Measurements from ENCODE around the gene LFNG. TPM values are rescaled to one million over a fixed set of nuclear protein-coding genes. Genes with fewer than 3 reads are reported as not detected.

LFNG gene
- polyA plus RNA-seq, 4 donors: 10.5 to 39.3 (median 17.5) TPM

DNA sequence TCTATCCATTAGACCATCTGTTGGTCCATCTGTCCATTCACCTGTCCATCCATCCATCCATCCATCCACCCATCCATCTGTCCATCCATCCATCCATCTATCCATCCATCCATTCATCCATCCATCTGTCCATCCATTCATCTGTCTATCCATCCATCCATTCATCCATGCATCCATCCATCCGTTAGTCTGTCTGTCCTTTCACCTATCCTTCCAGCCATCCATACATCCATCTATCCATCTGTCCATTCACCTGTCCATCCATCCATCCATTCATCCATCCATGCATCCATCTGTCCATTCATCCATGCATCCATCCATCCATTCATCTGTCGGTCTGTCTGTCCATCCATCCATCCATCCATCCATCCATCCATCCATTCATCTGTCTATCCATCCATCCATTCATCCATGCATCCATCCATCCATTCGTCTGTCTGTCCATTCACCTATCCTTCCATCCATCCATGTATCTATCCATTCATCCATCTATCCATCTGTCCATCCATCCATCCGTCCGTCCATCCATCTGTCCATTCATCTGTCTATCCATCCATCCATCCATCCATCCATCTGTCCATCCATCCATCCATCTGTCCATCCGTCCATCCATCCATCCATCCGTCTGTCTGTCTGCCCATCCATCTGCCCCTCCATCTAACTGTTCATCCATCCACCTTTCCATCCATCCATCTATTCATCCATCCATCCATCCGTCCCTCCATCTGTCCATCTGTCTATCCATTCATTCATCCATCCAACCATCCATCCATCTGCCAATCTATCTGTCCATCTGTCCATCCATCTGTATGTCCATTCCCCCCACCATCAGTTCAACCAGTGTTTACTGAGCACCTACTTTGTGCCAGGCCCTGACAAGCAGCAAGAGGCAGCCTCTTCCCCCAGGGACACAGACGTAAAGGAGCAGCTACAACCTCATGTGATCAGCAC, 4.8 kb upstream of the LFNG start:
- DNase-seq (no peak), FAIRE-seq (no peak)
- 77 to 94% (median 86%) methylated on average over 9 of the region's 9 CpGs for WGBS, 3 donors
- Histone ChIP-seq H3K4me1 (ENCODE audit: control insufficient read depth in 3 of 3, insufficient read depth in 2 of 3, low read depth in 1 of 3, low read length in 2 of 3) (peaks cover 3 to 40% (median 9%) of the 10 kb centered on the region in 3 donors), H3K9me3 (ENCODE audit: control insufficient read depth in 2 of 2, insufficient read depth in 1 of 2, low read depth in 1 of 2, low read length in 1 of 2) (no peaks in the 10 kb centered on the region), H3K4me3 (ENCODE audit: low read depth in 1 of 3, low read length in 3 of 3) (no peak overlapping the region), H3K36me3 (ENCODE audit: control insufficient read depth in 3 of 3, insufficient read depth in 2 of 3, low read depth in 1 of 3, low read length in 3 of 3) (no peaks in the 10 kb centered on the region), H3K27ac (ENCODE audit: low read depth in 1 of 3, low read length in 2 of 3) (no peak overlapping the region), H3K27me3 (ENCODE audit: control insufficient read depth in 3 of 3, insufficient read depth in 3 of 3, low read length in 3 of 3) (peaks cover 0 to 12% (median 0%) of the 10 kb centered on the region in 3 donors)

DNA sequence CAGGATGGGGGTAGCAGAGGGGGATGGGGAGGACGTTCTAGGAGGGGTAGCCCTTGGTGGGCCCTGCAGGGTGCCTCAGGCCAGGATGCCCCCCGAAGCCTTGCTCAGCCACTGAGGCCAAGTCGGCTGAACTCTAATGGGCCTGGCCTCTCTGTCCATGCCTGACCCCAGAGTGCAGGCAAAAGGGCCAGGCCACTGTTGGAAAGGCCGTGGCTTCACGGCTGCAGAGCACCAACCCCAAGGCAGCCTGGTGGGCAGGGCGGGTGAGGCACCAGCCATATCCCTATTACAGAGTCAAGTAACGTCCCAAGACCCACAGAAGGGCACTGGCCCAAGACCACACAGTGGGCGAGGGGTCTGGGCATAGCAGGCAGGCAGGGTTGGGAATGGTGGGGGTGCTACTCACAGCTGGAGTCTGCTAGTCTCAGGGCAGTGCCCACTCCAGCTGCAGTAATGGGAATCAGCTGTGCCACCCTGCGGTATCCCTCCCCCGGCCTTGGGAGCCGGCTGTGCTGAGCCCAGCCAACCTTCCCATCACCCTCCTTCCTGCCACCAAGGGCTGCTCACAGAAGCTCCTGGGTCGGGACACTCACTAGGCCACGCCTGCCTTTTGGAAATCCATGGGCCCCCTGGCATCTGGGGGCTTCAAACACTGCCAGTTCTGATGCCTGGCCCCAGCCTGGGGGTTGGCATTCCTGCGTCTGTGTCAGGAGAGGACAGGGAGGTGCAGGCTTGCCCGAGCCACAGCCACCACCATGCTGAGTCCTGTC, 4.0 kb upstream of the LFNG start:
- Histone ChIP-seq H3K4me1 (ENCODE audit: control insufficient read depth in 3 of 3, insufficient read depth in 2 of 3, low read depth in 1 of 3, low read length in 2 of 3) (peaks cover 3 to 38% (median 9%) of the 10 kb centered on the region in 3 donors), H3K36me3 (ENCODE audit: control insufficient read depth in 3 of 3, insufficient read depth in 2 of 3, low read depth in 1 of 3, low read length in 3 of 3) (no peaks in the 10 kb centered on the region), H3K9me3 (ENCODE audit: control insufficient read depth in 2 of 2, insufficient read depth in 1 of 2, low read depth in 1 of 2, low read length in 1 of 2) (no peaks in the 10 kb centered on the region), H3K27ac (ENCODE audit: low read depth in 1 of 3, low read length in 2 of 3) (no peak overlapping the region), H3K27me3 (ENCODE audit: control insufficient read depth in 3 of 3, insufficient read depth in 3 of 3, low read length in 3 of 3) (peaks cover 0 to 12% (median 0%) of the 10 kb centered on the region in 3 donors), H3K4me3 (ENCODE audit: low read depth in 1 of 3, low read length in 3 of 3) (no peak overlapping the region)
- DNase-seq (no peak), FAIRE-seq (no peak)
- 84 to 90% (median 88%) methylated on average over 15 of the region's 15 CpGs for WGBS, 3 donors

DNA sequence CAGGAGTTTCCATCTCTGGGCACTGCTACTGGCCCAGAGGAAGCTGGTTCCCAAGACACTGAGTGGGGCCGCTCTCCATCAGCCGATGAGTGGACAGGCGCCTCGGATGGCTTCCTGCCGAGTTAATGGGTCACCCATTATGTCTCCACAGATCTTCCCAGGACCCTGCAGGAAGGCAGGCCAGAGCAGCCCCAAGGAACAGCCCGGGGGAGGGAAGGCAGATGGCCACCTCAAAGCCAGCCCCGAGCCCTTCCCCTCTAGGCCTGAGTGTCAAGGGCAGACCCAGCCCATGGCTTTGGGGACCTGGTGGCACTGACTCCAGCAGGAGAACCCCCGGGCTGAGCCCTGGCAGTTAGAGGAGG, 3.4 kb upstream of the LFNG start:
- Histone ChIP-seq H3K4me1 (ENCODE audit: control insufficient read depth in 3 of 3, insufficient read depth in 2 of 3, low read depth in 1 of 3, low read length in 2 of 3) (peaks cover 3 to 36% (median 4%) of the 10 kb centered on the region in 3 donors), H3K4me3 (ENCODE audit: low read depth in 1 of 3, low read length in 3 of 3) (no peak overlapping the region), H3K27me3 (ENCODE audit: control insufficient read depth in 3 of 3, insufficient read depth in 3 of 3, low read length in 3 of 3) (peaks cover 0 to 12% (median 0%) of the 10 kb centered on the region in 3 donors), H3K9me3 (ENCODE audit: control insufficient read depth in 2 of 2, insufficient read depth in 1 of 2, low read depth in 1 of 2, low read length in 1 of 2) (no peaks in the 10 kb centered on the region), H3K36me3 (ENCODE audit: control insufficient read depth in 3 of 3, insufficient read depth in 2 of 3, low read depth in 1 of 3, low read length in 3 of 3) (no peaks in the 10 kb centered on the region), H3K27ac (ENCODE audit: low read depth in 1 of 3, low read length in 2 of 3) (no peak overlapping the region)
- WGBS, 3 donors: 89 to 92% (median 91%) methylated on average over 7 to 8 of the region's 8 CpGs
- no peak for DNase-seq
- no peak for FAIRE-seq

DNA sequence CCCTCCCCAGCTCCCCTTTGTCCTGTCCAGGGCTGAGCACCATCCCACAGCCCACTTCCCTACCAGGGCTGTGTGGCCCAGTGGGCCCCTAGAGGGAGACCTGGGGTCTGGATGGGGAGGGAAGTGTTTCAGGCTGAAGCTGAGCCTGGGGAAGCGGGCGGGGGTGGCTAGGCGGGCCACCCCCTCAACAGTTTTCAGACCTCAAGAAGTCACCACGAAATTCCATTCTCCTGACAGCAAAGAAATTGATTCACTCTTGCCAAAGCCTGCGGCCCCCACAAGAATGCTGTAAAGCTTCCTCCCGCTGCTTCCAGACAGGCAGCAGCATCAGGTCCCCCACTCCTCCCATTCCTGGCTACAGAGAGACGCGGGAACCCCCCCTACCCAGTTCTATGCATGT, 2.5 kb upstream of the LFNG start:
- FAIRE-seq: no peak
- Histone ChIP-seq H3K4me1 (ENCODE audit: control insufficient read depth in 3 of 3, insufficient read depth in 2 of 3, low read depth in 1 of 3, low read length in 2 of 3) (peaks cover 0 to 36% (median 3%) of the 10 kb centered on the region in 3 donors), H3K27me3 (ENCODE audit: control insufficient read depth in 3 of 3, insufficient read depth in 3 of 3, low read length in 3 of 3) (peaks cover 0 to 12% (median 0%) of the 10 kb centered on the region in 3 donors), H3K4me3 (ENCODE audit: low read depth in 1 of 3, low read length in 3 of 3) (no peak overlapping the region), H3K9me3 (ENCODE audit: control insufficient read depth in 2 of 2, insufficient read depth in 1 of 2, low read depth in 1 of 2, low read length in 1 of 2) (no peaks in the 10 kb centered on the region), H3K36me3 (ENCODE audit: control insufficient read depth in 3 of 3, insufficient read depth in 2 of 3, low read depth in 1 of 3, low read length in 3 of 3) (peaks cover 0 to 7% (median 0%) of the 10 kb centered on the region in 3 donors), H3K27ac (ENCODE audit: low read depth in 1 of 3, low read length in 2 of 3) (no peak overlapping the region)
- 72 to 84% (median 73%) methylated on average over 8 of the region's 8 CpGs for WGBS, 3 donors
- no peak for DNase-seq

DNA sequence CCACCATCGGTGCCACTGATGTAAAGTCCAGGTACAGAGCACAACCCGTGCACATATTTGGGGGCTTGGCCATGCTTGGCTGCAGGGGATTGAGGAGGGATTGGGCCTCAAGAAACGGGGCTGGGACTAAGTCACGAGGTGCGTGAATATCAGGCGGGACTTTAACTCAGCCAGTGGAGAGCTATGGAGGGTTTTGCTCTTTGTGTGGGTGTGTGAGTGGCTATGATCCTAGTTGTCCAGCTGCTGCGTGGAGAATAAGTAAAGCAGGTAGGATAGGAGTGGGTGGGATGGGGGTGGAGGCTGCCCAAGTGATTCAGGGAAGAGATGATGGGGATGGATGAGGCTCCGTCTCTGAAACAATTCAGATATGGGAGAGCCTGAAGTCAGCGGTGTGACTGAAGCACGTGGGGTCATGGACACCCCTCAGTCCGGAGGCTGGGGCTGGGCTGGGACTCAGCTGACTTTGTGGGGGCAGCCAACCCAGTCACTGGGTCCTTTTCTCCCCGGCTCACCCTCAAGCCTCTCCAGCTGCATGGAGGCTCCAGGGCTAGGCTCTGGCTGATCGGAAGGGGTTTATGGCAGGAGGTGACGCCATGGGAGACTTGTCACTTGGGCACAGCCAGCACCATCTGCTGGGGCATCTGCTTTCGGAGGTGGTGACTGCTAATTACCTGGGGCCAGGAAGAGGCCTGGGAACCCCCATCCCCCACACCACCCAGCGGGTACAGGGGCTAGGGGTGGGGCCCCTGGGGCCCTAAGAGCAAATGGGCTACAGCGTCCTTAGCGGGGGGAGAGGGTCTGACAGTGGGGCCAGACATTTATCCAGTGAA, 1.7 kb upstream of the LFNG start:
- peaks cover 0 to 13% (median 0%) of the 10 kb centered on the region in 3 donors for H3K36me3 ChIP-seq (ENCODE audit: control insufficient read depth in 3 of 3, insufficient read depth in 2 of 3, low read depth in 1 of 3, low read length in 3 of 3)
- DNase-seq (peak; percentile 57 to 75), FAIRE-seq (no peak)
- peaks cover 0 to 12% (median 0%) of the 10 kb centered on the region in 3 donors for H3K27me3 ChIP-seq (ENCODE audit: control insufficient read depth in 3 of 3, insufficient read depth in 3 of 3, low read length in 3 of 3)
- peaks cover 0 to 39% (median 3%) of the 10 kb centered on the region in 3 donors for H3K4me1 ChIP-seq (ENCODE audit: control insufficient read depth in 3 of 3, insufficient read depth in 2 of 3, low read depth in 1 of 3, low read length in 2 of 3)
- 37 to 60% (median 53%) methylated on average over 16 to 18 of the region's 18 CpGs for WGBS, 3 donors
- peak overlapping the region in 1 of 3 donors; percentile 40 for H3K27ac ChIP-seq (ENCODE audit: low read depth in 1 of 3, low read length in 2 of 3)
- no peaks in the 10 kb centered on the region for H3K9me3 ChIP-seq (ENCODE audit: control insufficient read depth in 2 of 2, insufficient read depth in 1 of 2, low read depth in 1 of 2, low read length in 1 of 2)
- H3K4me3 ChIP-seq (ENCODE audit: low read depth in 1 of 3, low read length in 3 of 3): no peak overlapping the region

DNA sequence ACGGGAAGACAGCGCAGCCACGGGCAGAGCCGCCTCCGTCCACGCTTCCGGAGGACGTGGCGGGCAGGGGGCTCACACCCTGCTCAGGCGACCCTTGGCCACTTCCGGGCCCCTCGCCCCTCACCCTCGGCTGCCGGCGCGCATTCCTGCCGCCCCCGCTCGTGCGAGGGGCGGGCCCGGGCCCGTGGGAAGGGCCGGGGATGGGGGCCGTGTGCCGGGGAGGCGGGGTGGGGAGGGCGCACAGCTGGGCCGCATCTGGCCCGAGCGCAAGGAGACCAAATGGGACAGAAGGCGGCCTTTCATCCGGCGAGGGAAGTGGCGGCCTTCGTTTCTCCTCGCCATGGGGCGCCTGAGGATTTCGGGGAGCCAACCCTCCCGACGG, 846 bp upstream of the LFNG start:
- Histone ChIP-seq H3K4me3 (ENCODE audit: low read depth in 1 of 3, low read length in 3 of 3) (peak overlapping the region in 2 of 3 donors; percentile 35 to 54), H3K27me3 (ENCODE audit: control insufficient read depth in 3 of 3, insufficient read depth in 3 of 3, low read length in 3 of 3) (peaks cover 0 to 12% (median 0%) of the 10 kb centered on the region in 3 donors), H3K27ac (ENCODE audit: low read depth in 1 of 3, low read length in 2 of 3) (peak overlapping the region in 2 of 3 donors; percentile 11 to 40), H3K9me3 (ENCODE audit: control insufficient read depth in 2 of 2, insufficient read depth in 1 of 2, low read depth in 1 of 2, low read length in 1 of 2) (no peaks in the 10 kb centered on the region), H3K4me1 (ENCODE audit: control insufficient read depth in 3 of 3, insufficient read depth in 2 of 3, low read depth in 1 of 3, low read length in 2 of 3) (peaks cover 0 to 46% (median 3%) of the 10 kb centered on the region in 3 donors), H3K36me3 (ENCODE audit: control insufficient read depth in 3 of 3, insufficient read depth in 2 of 3, low read depth in 1 of 3, low read length in 3 of 3) (peaks cover 0 to 18% (median 0%) of the 10 kb centered on the region in 3 donors)
- FAIRE-seq: no peak
- no peak for DNase-seq
- WGBS, 3 donors: 1 to 5% (median 4%) methylated on average over 33 to 41 of the region's 41 CpGs

DNA sequence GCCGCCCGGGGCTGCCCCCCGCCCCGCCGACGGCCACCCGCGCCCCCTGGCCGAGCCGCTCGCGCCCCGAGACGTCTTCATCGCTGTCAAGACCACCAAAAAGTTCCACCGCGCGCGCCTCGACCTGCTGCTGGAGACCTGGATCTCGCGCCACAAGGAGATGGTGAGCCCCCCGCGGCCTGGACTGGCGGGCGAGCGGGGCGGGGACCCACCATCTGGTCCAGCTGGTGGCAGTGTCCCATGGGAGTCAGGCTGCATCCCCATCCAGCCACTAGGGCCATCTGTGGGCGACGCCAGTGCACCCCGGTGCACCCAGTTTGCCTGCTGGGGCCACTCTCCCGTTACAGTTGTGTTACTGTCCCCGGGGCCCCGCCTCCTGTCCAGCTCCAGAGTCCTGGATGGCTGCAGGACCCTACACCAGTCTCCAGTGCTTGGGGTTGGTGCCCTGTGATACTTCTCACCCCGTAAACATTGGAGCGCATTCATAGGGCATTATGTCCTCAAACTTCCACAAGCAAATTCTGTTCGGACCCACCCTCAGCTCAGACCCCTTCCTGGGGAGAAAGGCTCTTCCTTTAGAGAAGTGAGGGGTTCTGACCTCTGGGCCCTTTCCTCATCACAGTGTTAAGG, 672 bp downstream of the LFNG start:
- FAIRE-seq: no peak
- H3K27me3 ChIP-seq (ENCODE audit: control insufficient read depth in 3 of 3, insufficient read depth in 3 of 3, low read length in 3 of 3): peaks cover 0 to 12% (median 0%) of the 10 kb centered on the region in 3 donors

More for the DNA sequence above, 672 bp downstream of the LFNG start:
- Histone ChIP-seq H3K4me3 (ENCODE audit: low read depth in 1 of 3, low read length in 3 of 3) (peak overlapping the region; percentile 68 to 74 (median 70)), H3K4me1 (ENCODE audit: control insufficient read depth in 3 of 3, insufficient read depth in 2 of 3, low read depth in 1 of 3, low read length in 2 of 3) (peaks cover 3 to 59% (median 4%) of the 10 kb centered on the region in 3 donors), H3K36me3 (ENCODE audit: control insufficient read depth in 3 of 3, insufficient read depth in 2 of 3, low read depth in 1 of 3, low read length in 3 of 3) (peaks cover 0 to 28% (median 0%) of the 10 kb centered on the region in 3 donors), H3K27ac (ENCODE audit: low read depth in 1 of 3, low read length in 2 of 3) (peak overlapping the region in 2 of 3 donors; percentile 63 to 98), H3K9me3 (ENCODE audit: control insufficient read depth in 2 of 2, insufficient read depth in 1 of 2, low read depth in 1 of 2, low read length in 1 of 2) (no peaks in the 10 kb centered on the region)
- DNase-seq: peak; percentile 64 to 71
- WGBS, 3 donors: 0 to 3% (median 2%) methylated on average over 24 to 37 of the region's 37 CpGs
